ENCODE results near the gene LRRC26.

LRRC26 gene

GRCh38 chr9:137152844-137153405 lies 16.9 kb downstream of the LRRC26 start:
- CTCF ChIA-PET, result no interaction called here
- POLR2A ChIA-PET, result no interaction called here
- TF ChIP-seq BHLHE40 (IDR thresholded peaks at IDR 0.05; ENCODE audit: borderline replicate concordance) (no peak), TARDBP (IDR thresholded peaks at IDR 0.05) (peak; percentile 42; the same call in 1 of the 2 replicates), FOXA1 (IDR thresholded peaks at IDR 0.05) (no peak)
- DNase-seq (ENCODE audit: extremely low spot score), result no peak

GRCh38 chr9:137150617-137151457 lies 19.0 kb downstream of the LRRC26 start:
- CTCF ChIA-PET, result interaction anchor here (0.6 to 1.4 kb wide), 5 partner anchors 13 to 170 kb away, joined by 3 to 7 read pairs (median 3); partner anchors contain the start of gene SAPCD2
- DNase-seq (ENCODE audit: extremely low spot score), result peak; percentile 83
- POLR2A ChIA-PET, result interaction anchor here (0.7 to 3.4 kb wide), 11 partner anchors 13 to 90 kb away, joined by 3 to 57 read pairs (median 8); partner anchors contain the start of genes ANAPC2, LRRC26, MAN1B1 and SSNA1
- no peak for TF ChIP-seq LEF1 (IDR thresholded peaks at IDR 0.05; ENCODE audit: borderline replicate concordance)
- no peak for TF ChIP-seq SUZ12 (IDR thresholded peaks at IDR 0.05)
- TF ChIP-seq ZNF384 (IDR thresholded peaks at IDR 0.05), result no peak
- TF ChIP-seq SP1 (IDR thresholded peaks at IDR 0.05), result peak; percentile 65

- TF ChIP-seq CTBP1 (IDR thresholded peaks at IDR 0.05; ENCODE audit: borderline replicate concordance) (no peak), FOXK2 (IDR thresholded peaks at IDR 0.05) (no peak), ZNF384 (IDR thresholded peaks at IDR 0.05) (no peak), FOXA1 (IDR thresholded peaks at IDR 0.05) (no peak), TARDBP (IDR thresholded peaks at IDR 0.05) (no peak), SP1 (IDR thresholded peaks at IDR 0.05) (peak; percentile 92)
- POLR2A ChIA-PET, result interaction anchor here (0.6 to 3.4 kb wide), 13 partner anchors 12 to 91 kb away, joined by 3 to 57 read pairs (median 5); partner anchors contain the start of genes ANAPC2, LRRC26, MAN1B1 and SSNA1
- CTCF ChIA-PET, result interaction anchor here (0.6 to 1.4 kb wide), 8 partner anchors 12 to 171 kb away, joined by 3 to 7 read pairs (median 4); partner anchors contain the start of gene SAPCD2
- peak; percentile 88 for DNase-seq (ENCODE audit: extremely low spot score)
These were observed 19.8 kb downstream of the LRRC26 start for GRCh38 chr9:137149942-137150616.

GRCh38 chr9:137149363-137149762 lies 20.5 kb downstream of the LRRC26 start:
- ChIA-PET POLR2A (interaction anchor here (0.6 to 3.4 kb wide), 8 partner anchors 19 to 91 kb away, joined by 3 to 57 read pairs (median 10); partner anchors contain the start of genes ANAPC2, MAN1B1, SSNA1 and TUBB4B), CTCF (interaction anchor here (0.6 to 1.3 kb wide), 3 partner anchors 19 to 87 kb away, joined by 3 to 4 read pairs (median 3); no protein-coding TSS in a partner anchor)
- no peak for TF ChIP-seq SUZ12 (IDR thresholded peaks at IDR 0.05)
- TF ChIP-seq NFRKB (IDR thresholded peaks at IDR 0.05), result no peak
- TF ChIP-seq ARNT (IDR thresholded peaks at IDR 0.05), result no peak
- no peak for TF ChIP-seq L3MBTL2 (conservative IDR thresholded peaks at IDR 0.05)
- no peak for TF ChIP-seq TARDBP (IDR thresholded peaks at IDR 0.05)
- no peak for DNase-seq (ENCODE audit: extremely low spot score)

DNA sequence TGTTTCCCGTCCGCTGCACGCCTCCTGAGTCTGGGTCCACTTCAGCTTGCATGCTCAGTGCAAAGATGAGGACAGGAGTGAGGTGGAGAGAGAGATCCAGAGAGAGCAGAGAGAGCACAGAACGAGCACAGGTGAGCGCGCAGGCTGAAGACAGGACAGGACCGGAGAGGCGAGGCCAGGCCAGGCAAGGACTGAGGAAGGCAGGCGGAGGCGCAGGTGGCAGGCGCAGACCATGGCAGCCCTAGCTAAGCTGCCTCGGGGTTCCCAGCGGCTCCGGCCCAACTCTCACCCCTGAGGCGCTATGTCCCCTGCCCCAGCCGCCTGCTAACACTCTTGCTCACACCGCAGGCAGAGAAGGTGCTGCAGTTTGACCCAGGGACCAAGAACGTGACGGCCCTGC lies 21.2 kb downstream of the LRRC26 start:
- DNase-seq (ENCODE audit: extremely low spot score), result no peak
- ChIA-PET POLR2A (interaction anchor here (1.1 to 3.4 kb wide), 4 partner anchors 18 to 46 kb away, joined by 3 to 57 read pairs (median 16); partner anchors contain the start of genes ANAPC2 and SSNA1), CTCF (no interaction called here)
- TF ChIP-seq SP1 (IDR thresholded peaks at IDR 0.05) (no peak), LEF1 (IDR thresholded peaks at IDR 0.05; ENCODE audit: borderline replicate concordance) (no peak), FOXK2 (IDR thresholded peaks at IDR 0.05) (no peak), L3MBTL2 (conservative IDR thresholded peaks at IDR 0.05) (no peak), BHLHE40 (IDR thresholded peaks at IDR 0.05; ENCODE audit: borderline replicate concordance) (no peak), ELF4 (IDR thresholded peaks at IDR 0.05) (no peak), FOXA1 (IDR thresholded peaks at IDR 0.05) (no peak), TARDBP (IDR thresholded peaks at IDR 0.05) (no peak), ARNT (IDR thresholded peaks at IDR 0.05) (no peak), CTBP1 (IDR thresholded peaks at IDR 0.05; ENCODE audit: borderline replicate concordance) (no peak), HDGF (IDR thresholded peaks at IDR 0.05; ENCODE audit: borderline replicate concordance) (no peak), ZNF384 (IDR thresholded peaks at IDR 0.05) (no peak), FOXM1 (IDR thresholded peaks at IDR 0.05; ENCODE audit: borderline replicate concordance) (no peak)
- TF ChIP-seq, protein P1, sequence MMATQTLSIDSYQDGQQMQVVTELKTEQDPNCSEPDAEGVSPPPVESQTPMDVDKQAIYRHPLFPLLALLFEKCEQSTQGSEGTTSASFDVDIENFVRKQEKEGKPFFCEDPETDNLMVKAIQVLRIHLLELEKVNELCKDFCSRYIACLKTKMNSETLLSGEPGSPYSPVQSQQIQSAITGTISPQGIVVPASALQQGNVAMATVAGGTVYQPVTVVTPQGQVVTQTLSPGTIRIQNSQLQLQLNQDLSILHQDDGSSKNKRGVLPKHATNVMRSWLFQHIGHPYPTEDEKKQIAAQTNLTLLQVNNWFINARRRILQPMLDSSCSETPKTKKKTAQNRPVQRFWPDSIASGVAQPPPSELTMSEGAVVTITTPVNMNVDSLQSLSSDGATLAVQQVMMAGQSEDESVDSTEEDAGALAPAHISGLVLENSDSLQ (IDR thresholded peaks at IDR 0.05), result no peak

DNA sequence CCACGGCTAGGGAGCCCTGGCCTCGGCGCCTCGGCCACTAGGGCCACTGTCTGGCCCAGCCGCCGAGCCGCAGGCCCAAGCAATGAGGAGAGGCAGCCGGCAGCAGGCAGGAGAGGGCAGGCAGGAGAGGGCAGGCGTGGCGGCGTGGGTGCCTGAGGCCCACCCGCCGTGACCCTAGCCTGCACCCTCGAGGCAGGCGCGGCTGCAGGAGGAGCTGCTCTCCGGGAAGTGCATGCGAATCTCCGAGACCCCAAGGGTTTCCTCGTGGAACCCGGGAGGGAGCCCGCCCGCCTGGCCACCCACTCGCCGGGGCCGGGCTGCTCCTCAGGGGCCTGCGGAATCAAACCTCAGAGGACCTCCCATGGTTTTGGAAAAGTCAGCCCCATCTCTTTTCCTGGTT lies 21.6 kb downstream of the LRRC26 start:
- ChIA-PET CTCF (no interaction called here), POLR2A (interaction anchor here (3.4 kb wide), 1 partner anchor 18 kb away, joined by 57 read pairs; no protein-coding TSS in a partner anchor)
- TF ChIP-seq BHLHE40 (IDR thresholded peaks at IDR 0.05; ENCODE audit: borderline replicate concordance) (no peak), HDGF (IDR thresholded peaks at IDR 0.05; ENCODE audit: borderline replicate concordance) (no peak), SP1 (IDR thresholded peaks at IDR 0.05) (no peak)
- TF ChIP-seq, protein P1 (IDR thresholded peaks at IDR 0.05), result no peak
- DNase-seq (ENCODE audit: extremely low spot score), result no peak

DNA sequence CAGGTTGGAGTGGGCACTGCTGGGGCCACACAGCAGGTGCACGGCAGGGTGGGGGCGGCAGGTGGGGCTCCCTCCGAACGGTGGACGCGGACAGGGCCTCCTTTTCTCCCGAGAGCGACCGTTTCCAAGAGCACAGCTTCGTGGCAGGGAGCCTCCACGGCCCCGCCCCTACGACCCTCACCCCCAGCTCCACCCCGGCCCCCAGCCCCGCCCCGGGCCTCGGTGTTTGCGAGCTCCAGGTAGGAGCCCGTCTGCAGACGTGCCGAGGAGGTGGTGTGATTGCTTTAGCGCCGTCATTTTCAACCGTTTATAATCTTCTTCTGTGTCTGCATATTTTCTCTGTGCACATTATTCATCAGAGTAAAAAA lies 22.1 kb downstream of the LRRC26 start:
- no peak for DNase-seq (ENCODE audit: extremely low spot score)
- ChIA-PET CTCF (no interaction called here), POLR2A (interaction anchor here (2.5 kb wide), 1 partner anchor 18 kb away, joined by 9 read pairs; no protein-coding TSS in a partner anchor)
- TF ChIP-seq SP1 (IDR thresholded peaks at IDR 0.05) (no peak), SUZ12 (IDR thresholded peaks at IDR 0.05) (no peak), FOXK2 (IDR thresholded peaks at IDR 0.05) (no peak), LEF1 (IDR thresholded peaks at IDR 0.05; ENCODE audit: borderline replicate concordance) (no peak), TARDBP (IDR thresholded peaks at IDR 0.05) (no peak), ARNT (IDR thresholded peaks at IDR 0.05) (no peak), L3MBTL2 (conservative IDR thresholded peaks at IDR 0.05) (no peak), NFRKB (IDR thresholded peaks at IDR 0.05) (no peak), BHLHE40 (IDR thresholded peaks at IDR 0.05; ENCODE audit: borderline replicate concordance) (no peak), FOXM1 (IDR thresholded peaks at IDR 0.05; ENCODE audit: borderline replicate concordance) (no peak), ELF4 (IDR thresholded peaks at IDR 0.05) (no peak), CTBP1 (IDR thresholded peaks at IDR 0.05; ENCODE audit: borderline replicate concordance) (no peak), HDGF (IDR thresholded peaks at IDR 0.05; ENCODE audit: borderline replicate concordance) (no peak), FOXA1 (IDR thresholded peaks at IDR 0.05) (no peak)
- TF ChIP-seq, protein P1 (IDR thresholded peaks at IDR 0.05), result no peak
